Measurements from ENCODE around the gene TMEM81. TPM values are rescaled to one million over a fixed set of nuclear protein-coding genes. Genes with fewer than 3 reads are reported as not detected.

The TMEM81 gene
- total and polyA plus RNA-seq, 2 experiments from 2014 or later: 3.6 to 4.5 TPM

DNA sequence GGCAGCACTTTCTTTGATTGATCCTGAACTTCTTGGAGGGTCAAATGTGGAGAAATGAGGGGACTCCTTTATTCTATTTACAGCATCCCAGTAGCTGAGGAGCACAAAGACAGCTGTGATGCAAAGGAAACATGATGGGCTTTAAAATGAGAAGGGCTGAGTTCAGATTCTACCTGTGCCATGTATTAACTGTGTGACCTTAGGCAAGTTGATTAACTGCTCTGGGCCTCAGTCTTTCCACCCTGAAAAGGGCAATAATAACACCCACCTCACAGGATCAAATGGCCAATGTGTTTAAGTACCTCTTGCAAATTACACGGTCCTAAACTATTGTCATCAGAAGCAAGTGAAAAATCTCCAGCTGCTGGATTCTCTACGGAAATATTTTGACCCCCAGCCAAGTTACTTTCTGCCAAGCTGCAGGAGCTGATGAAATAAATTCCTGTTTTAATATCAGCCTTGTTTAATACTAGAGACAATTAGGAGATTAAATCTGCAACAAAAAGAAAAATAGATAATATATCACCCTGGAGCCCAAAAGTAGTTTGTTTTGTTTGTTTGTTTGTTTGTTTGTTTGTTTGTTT is 15.7 kb downstream of the TMEM81 start:
- no peaks in the 10 kb centered on the region; the same call in 1 of the 3 replicates for H3K9me3 Mint-ChIP-seq
- H3K4me1 Mint-ChIP-seq: peaks cover 2% of the 10 kb centered on the region; the same call in 1 of the 3 replicates
- Histone ChIP-seq H3K79me2 (replicated peaks; ENCODE audit: insufficient read depth) (no peaks in the 10 kb centered on the region), H4K20me1 (replicated peaks; ENCODE audit: insufficient read depth) (no peaks in the 10 kb centered on the region), H3K27me3 (ENCODE audit: insufficient read depth) (no peaks in the 10 kb centered on the region), H2AFZ (no peak overlapping the region), H3K27ac (ENCODE audit: low read depth) (no peak overlapping the region), H3K4me2 (no peak overlapping the region), H3F3A (replicated peaks; ENCODE audit: low read depth) (no peaks in the 10 kb centered on the region), H3K4me1 (ENCODE audit: insufficient read depth) (no peaks in the 10 kb centered on the region), H3K4me3 (no peak overlapping the region), H3K9me2 (ENCODE audit: insufficient read depth) (no peaks in the 10 kb centered on the region), H3K36me3 (ENCODE audit: insufficient read depth) (no peaks in the 10 kb centered on the region)
- DNase-seq (ENCODE audit: low spot score) (no peak), ATAC-seq (no peak)
- no peak overlapping the region for H3K27ac Mint-ChIP-seq
- peaks cover 8% of the 10 kb centered on the region for H3K27me3 Mint-ChIP-seq (ENCODE audit: insufficient read depth, low read depth, poor library complexity)
- TF ChIP-seq CREB1 (CRISPR knock-in tag; IDR thresholded peaks at IDR 0.05; ENCODE audit: low read depth) (no peak), ZNF331 (CRISPR knock-in tag; IDR thresholded peaks at IDR 0.05; ENCODE audit: low read depth) (no peak), POLR2AphosphoS5 (IDR thresholded peaks at IDR 0.05; ENCODE audit: low read depth) (no peak), EZH2 (IDR thresholded peaks at IDR 0.05; ENCODE audit: low read depth, unreplicated experiment) (no peak), NANOG (IDR thresholded peaks at IDR 0.05; ENCODE audit: borderline replicate concordance) (no peak), EZH2phosphoT487 (IDR thresholded peaks at IDR 0.05; ENCODE audit: unreplicated experiment) (no peak)
- TF ChIP-seq, protein P1, sequence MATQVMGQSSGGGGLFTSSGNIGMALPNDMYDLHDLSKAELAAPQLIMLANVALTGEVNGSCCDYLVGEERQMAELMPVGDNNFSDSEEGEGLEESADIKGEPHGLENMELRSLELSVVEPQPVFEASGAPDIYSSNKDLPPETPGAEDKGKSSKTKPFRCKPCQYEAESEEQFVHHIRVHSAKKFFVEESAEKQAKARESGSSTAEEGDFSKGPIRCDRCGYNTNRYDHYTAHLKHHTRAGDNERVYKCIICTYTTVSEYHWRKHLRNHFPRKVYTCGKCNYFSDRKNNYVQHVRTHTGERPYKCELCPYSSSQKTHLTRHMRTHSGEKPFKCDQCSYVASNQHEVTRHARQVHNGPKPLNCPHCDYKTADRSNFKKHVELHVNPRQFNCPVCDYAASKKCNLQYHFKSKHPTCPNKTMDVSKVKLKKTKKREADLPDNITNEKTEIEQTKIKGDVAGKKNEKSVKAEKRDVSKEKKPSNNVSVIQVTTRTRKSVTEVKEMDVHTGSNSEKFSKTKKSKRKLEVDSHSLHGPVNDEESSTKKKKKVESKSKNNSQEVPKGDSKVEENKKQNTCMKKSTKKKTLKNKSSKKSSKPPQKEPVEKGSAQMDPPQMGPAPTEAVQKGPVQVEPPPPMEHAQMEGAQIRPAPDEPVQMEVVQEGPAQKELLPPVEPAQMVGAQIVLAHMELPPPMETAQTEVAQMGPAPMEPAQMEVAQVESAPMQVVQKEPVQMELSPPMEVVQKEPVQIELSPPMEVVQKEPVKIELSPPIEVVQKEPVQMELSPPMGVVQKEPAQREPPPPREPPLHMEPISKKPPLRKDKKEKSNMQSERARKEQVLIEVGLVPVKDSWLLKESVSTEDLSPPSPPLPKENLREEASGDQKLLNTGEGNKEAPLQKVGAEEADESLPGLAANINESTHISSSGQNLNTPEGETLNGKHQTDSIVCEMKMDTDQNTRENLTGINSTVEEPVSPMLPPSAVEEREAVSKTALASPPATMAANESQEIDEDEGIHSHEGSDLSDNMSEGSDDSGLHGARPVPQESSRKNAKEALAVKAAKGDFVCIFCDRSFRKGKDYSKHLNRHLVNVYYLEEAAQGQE (IDR thresholded peaks at IDR 0.05; ENCODE audit: unreplicated experiment): no peak
- TF ChIP-seq, protein P2, sequence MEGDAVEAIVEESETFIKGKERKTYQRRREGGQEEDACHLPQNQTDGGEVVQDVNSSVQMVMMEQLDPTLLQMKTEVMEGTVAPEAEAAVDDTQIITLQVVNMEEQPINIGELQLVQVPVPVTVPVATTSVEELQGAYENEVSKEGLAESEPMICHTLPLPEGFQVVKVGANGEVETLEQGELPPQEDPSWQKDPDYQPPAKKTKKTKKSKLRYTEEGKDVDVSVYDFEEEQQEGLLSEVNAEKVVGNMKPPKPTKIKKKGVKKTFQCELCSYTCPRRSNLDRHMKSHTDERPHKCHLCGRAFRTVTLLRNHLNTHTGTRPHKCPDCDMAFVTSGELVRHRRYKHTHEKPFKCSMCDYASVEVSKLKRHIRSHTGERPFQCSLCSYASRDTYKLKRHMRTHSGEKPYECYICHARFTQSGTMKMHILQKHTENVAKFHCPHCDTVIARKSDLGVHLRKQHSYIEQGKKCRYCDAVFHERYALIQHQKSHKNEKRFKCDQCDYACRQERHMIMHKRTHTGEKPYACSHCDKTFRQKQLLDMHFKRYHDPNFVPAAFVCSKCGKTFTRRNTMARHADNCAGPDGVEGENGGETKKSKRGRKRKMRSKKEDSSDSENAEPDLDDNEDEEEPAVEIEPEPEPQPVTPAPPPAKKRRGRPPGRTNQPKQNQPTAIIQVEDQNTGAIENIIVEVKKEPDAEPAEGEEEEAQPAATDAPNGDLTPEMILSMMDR (conservative IDR thresholded peaks at IDR 0.05; ENCODE audit: low read depth in 2 of 2): no peak
- TF ChIP-seq, protein P3, sequence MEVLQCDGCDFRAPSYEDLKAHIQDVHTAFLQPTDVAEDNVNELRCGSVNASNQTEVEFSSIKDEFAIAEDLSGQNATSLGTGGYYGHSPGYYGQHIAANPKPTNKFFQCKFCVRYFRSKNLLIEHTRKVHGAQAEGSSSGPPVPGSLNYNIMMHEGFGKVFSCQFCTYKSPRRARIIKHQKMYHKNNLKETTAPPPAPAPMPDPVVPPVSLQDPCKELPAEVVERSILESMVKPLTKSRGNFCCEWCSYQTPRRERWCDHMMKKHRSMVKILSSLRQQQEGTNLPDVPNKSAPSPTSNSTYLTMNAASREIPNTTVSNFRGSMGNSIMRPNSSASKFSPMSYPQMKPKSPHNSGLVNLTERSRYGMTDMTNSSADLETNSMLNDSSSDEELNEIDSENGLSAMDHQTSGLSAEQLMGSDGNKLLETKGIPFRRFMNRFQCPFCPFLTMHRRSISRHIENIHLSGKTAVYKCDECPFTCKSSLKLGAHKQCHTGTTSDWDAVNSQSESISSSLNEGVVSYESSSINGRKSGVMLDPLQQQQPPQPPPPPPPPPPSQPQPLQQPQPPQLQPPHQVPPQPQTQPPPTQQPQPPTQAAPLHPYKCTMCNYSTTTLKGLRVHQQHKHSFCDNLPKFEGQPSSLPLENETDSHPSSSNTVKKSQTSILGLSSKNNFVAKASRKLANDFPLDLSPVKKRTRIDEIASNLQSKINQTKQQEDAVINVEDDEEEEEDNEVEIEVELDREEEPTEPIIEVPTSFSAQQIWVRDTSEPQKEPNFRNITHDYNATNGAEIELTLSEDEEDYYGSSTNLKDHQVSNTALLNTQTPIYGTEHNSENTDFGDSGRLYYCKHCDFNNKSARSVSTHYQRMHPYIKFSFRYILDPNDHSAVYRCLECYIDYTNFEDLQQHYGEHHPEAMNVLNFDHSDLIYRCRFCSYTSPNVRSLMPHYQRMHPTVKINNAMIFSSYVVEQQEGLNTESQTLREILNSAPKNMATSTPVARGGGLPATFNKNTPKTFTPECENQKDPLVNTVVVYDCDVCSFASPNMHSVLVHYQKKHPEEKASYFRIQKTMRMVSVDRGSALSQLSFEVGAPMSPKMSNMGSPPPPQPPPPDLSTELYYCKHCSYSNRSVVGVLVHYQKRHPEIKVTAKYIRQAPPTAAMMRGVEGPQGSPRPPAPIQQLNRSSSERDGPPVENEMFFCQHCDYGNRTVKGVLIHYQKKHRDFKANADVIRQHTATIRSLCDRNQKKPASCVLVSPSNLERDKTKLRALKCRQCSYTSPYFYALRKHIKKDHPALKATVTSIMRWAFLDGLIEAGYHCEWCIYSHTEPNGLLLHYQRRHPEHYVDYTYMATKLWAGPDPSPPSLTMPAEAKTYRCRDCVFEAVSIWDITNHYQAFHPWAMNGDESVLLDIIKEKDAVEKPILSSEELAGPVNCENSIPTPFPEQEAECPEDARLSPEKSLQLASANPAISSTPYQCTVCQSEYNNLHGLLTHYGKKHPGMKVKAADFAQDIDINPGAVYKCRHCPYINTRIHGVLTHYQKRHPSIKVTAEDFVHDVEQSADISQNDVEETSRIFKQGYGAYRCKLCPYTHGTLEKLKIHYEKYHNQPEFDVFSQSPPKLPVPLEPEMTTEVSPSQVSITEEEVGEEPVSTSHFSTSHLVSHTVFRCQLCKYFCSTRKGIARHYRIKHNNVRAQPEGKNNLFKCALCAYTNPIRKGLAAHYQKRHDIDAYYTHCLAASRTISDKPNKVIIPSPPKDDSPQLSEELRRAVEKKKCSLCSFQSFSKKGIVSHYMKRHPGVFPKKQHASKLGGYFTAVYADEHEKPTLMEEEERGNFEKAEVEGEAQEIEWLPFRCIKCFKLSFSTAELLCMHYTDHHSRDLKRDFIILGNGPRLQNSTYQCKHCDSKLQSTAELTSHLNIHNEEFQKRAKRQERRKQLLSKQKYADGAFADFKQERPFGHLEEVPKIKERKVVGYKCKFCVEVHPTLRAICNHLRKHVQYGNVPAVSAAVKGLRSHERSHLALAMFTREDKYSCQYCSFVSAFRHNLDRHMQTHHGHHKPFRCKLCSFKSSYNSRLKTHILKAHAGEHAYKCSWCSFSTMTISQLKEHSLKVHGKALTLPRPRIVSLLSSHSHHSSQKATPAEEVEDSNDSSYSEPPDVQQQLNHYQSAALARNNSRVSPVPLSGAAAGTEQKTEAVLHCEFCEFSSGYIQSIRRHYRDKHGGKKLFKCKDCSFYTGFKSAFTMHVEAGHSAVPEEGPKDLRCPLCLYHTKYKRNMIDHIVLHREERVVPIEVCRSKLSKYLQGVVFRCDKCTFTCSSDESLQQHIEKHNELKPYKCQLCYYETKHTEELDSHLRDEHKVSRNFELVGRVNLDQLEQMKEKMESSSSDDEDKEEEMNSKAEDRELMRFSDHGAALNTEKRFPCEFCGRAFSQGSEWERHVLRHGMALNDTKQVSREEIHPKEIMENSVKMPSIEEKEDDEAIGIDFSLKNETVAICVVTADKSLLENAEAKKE (CRISPR knock-in tag; IDR thresholded peaks at IDR 0.05): no peak
- no peak overlapping the region for H3K4me3 Mint-ChIP-seq
- no peaks in the 10 kb centered on the region for H3K36me3 Mint-ChIP-seq (ENCODE audit: low read depth)
